HG02938 (cell line): ENCODE results near the gene WDR53.
"Not testable (repeated sequence)": the region's sequence is repeated elsewhere in the genome, so short reads cannot be mapped to it uniquely, and the experiment has no call there.

Source experiments
- ATAC-seq: cut with Tn5 transposase; IDR thresholded peaks from one replicate; pipeline ENCODE4 v1.9.1; 2021; ENCODE audit warnings: mild to moderate bottlenecking, moderate library complexity; ENCODE audit not compliant: unreplicated experiment

Gene WDR53

DNA sequence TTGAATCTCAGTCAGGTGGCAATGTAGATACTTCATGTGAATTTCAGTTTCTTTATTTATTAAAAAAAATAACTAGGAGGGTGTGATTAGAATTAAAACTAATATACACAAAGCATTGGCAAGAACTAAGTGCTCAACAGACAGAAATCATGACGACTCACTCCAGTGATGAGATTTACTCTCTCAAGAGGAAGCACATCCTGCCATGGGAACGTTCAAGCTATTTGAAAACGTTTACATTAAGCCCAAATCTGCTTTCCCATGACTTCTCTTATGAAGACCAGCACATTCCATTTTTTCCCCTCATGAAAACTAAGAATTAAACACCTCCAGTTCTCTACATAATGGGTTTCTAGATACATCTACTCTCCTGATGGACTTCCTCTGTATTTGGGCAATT, 8.5 kb downstream of the WDR53 start:
- ATAC-seq, result no peak

DNA sequence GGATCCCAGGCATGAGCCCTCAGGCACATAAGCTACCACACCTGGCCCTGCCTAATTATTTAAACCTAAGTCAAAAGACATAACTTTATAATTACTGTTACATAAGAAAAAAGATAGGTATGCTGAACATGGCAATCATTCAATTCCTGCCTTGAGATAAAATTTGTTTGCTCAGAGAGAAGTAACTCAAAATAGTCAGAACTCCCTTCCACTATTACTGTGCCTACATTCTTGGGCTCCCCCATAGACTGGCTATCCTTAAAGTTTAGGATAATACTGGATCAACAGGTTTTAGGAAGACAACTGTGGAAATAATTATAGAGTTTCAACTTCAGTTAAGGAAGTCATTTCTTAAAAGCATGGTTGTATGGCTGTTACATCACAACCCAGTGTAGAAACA, 9.9 kb downstream of the WDR53 start:
- no peak for ATAC-seq

DNA sequence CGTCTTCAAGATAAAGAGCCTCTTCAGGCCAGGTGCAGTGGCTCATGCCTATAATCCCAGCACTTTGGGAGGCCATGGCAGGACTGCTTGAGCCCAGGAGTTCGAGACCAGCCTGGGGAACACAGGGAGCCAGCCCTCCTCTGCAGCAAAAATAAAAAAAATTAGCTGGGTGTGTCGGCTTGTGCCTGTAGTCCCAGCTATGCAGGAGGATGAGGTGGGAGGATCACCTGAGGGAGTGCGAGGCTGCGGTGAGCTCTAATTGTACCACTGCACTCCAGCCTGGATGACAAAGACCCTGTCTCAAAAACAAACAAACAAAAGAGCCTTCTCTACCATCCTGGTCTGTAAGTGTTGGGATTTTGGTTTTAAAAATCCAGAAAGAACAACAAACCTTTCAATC, 11.1 kb downstream of the WDR53 start:
- no peak for ATAC-seq

DNA sequence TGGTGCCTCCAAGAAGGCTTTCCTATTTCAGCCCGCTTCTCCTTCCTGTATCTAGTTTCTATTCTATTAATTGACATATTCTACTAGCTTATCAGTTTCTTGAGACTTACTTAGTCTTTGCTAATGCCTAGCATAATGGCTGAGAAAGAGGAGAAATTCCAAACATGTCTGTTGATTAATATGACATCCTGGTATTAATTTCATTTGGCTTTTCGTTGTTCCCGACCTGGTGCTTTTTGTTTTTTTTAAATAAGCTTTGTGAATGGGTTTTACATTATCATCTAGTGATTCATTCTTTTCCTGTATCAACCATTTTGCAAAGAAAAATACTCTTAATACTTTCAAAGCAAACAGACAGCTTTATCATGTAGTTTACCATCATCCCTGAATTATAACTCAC, 13.1 kb downstream of the WDR53 start:
- ATAC-seq, result no peak

DNA sequence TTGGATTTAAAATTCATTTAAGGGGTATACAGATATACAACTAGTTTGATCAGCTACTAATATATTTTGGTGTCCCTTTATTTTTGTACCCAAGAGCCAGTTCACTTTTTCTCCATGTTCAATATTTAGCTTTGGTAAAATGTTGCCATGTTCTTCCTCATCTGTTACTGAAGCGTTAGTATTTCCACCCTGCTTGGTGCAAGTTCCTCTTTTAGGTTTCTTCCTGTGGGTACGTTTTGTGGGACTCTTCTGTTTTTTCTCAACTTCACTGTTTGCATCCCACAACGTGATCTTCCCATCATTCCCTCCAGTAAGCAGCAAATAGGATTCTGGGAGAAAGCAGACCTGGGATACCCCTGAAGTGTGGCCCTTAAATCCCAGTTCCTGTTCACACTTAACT, 14.1 kb downstream of the WDR53 start:
- ATAC-seq, result no peak

DNA sequence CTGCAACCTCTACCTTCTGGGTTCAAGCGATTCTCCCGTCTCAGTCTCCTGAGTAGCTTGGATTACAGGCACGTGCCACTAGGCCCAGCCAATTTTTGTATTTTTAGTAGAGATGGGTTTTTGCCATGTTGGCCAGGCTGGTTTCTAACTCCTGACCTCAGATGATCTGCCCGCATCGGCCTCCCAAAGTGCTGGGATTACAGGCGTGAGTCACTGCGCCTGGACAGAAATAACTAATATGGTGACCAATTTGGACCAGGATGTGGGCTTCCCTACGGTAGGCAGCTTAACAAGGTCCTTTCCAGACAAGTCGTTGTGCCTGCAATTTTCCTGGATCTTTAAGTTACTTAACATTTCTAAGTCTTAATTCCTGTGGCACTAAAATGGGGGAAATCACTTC, 14.8 kb downstream of the WDR53 start:
- ATAC-seq, result no peak

DNA sequence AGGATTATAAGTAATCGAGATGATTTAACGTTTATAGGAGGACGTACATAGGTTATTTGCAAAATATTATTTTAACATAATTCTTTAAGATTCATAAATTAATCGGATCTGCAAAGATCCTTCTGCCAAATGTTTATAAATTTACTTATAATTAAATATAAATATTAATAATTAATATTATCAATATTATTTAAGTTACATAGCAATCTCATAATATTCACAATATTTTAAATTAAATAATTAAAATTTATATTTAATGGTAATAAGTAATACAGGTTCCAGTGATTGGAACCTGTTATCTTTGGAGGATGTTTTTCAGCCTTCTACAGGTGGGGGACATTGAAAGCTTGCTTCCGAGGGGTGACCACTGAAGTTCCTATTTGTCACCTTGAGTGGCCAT, 16.1 kb downstream of the WDR53 start:
- no peak for ATAC-seq

DNA sequence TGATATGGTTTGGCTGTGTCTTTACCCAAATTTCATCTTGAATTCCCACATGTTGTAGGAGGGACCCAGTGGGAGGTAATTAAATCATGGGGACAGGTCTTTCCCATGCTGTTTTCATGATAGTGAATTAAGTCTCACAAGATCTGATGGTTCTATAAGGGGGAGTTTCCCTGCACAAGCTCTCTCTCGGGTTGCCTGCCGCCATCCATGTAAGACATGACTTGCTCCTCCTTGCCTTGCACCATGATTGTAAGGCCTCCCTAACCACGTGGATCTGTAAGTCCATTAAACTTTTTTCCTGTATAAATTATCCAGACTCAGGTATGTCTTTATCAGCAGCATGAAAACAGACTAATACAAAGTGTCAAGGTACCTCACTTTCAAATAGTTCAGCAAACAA, 18.2 kb downstream of the WDR53 start:
- ATAC-seq, result not testable (repeated sequence)

DNA sequence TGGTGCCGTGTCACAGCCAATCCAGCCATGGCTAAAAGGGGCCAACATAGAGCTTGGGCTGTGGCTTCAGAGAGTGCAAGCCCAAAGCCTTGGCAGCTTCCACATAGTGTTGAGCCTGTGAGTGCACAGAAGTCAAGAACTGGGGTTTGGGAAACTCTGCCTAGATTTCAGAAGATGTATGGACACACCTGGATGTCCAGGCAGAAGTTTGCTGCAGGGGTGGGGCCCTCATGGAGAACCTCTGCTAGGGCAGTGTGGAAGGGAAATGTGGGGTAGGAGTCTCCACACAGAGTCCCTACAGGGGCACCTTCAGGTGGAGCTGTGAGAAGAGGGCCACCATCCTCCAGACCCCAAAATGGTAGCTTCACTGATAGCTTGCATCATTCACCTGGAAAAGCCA, 19.0 kb downstream of the WDR53 start:
- not testable (repeated sequence) for ATAC-seq

DNA sequence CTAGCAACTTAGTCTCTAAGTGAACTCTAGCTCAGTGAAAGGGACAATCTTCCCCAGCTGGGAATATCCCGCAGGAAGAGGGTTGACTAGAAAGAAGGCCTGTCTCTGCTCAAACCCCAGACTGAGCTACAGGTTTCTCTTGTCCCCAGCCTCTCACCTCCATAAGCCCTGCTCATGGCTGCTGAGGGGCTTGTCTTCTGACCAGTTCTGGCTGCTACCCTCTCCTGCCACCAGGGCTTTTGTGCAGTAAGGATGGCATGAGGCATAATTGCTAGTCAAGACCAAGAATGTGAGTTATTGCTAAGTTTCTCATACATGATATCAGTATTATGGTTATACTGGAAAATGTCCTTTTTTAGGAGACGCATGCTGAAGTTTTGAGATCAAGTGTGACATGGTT, 21.3 kb downstream of the WDR53 start:
- no peak for ATAC-seq

DNA sequence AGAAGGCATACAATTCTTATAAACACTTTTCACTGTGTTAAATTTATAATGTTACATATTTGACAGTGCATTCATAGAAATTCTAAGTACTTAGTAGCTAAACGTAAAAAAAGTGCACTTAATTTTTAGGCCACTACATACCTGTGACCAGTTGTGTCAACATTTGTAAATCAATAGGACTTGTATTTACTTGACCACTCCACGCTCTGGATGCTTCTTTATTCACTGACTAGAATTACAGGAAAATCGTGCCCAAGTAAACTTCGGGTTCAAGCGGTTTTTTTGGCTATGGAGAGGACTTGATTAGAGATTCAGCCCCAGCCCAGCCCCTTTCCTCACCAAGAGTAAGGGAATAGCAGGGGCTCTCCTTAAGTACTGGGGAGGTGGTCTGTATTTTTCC, 21.8 kb downstream of the WDR53 start:
- no peak for ATAC-seq

DNA sequence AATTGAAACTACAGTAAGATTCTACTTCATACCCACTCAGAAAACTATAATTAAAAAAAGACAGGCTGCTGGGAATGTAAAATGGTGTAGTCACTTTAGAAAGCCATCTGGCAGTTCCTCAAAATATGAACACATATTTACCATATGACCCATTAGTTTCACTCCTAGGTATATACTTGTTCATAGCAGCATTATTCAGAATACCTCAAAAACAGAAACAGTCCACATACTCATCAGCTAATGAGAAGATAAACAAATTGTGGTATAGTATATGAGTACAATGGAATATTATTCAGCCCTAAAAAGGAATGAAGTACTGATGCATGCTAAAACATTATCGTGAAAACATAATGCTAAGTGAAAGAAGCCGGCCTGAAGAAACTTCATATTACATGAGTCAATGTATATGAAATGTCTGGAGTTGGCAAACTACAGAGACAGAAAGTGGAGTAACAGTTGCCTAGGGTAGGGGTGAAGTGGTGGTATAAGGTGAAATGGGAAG, 23.8 kb downstream of the WDR53 start:
- ATAC-seq, result no peak

DNA sequence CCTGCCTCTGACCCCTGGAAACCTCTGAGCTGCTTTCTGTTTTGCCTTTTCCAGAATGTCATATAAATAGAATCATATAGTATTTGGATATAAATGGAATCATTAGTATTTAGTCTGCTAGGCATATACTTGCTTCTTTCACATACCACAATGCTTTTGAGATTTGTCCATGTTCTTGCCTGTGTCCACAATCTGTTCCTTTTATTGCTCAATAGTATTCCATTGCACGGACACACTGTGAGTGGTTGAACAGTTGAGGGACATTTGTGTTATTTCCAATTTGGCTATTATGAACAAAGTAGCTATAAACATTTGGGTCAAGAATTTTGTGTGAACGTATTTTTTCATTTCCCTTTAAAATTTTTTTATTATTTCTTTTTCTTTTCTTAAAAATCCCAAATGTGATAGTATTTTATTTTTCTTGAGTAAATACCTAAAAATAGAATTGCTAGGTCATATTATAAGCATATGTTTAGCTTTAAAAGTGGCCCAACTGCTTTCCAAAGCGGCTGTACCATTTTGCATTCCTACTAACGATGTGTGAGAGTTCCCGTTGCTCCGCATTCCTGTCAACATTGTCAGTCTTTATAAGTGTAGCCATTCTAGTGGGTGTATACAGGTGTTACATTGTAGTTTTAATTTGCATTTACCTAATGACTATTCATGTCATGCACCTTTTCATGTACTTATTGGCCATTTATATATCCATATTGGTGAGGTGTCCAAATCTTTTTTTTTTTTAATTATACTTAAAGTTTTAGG, 26.5 kb downstream of the WDR53 start:
- no peak for ATAC-seq

DNA sequence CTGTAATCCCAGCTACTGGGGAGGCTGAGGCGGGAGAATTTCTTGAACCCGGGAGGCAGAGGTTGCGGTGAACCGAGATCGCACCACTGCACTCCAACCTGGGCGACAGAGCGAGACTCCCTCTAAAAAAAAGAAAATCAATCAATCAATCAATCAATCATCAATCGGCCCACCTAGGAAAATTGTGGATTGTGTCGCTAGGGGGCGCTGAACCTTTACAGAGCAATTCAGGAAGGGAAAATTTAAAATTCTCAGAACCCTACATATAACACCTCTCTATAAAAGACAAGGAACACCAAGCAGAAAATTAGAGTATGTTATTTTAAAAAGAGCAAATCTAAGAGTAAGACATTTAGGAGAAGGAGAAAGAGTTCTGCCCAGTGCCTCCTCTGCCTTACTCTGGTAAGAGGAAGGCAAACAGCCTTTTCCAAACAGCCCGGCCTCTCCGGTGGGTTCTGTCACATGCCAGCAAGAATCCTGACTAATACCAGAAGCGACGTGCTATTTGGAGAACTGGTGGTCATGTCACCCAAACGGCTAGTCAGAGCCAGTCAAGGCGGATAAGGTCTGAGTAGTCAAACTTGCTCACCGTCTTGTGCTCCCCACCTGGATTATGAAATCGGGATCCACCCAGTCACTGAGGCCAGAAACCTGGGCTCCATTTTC, 30.9 kb downstream of the WDR53 start:
- no peak for ATAC-seq

DNA sequence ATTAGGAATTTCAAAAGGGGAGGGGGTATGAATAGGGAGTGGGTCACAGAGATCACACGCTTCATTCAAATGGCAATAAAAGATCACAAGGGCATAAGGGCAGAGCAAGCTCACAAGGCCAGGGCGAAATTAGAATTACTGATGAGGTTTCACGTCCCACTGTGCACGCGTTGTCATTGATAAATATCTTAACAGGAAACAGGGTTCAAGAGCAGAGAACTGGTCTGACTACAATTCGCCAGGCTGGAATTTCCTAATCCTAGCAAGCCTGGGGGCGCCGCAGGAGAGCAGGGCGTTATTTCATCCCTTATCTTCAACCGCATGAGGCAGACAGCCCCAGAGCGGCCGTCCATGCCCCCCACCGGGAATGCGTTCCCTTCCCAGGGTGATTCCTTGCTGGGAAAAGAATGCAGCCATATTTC, 35.1 kb downstream of the WDR53 start:
- ATAC-seq, result no peak

DNA sequence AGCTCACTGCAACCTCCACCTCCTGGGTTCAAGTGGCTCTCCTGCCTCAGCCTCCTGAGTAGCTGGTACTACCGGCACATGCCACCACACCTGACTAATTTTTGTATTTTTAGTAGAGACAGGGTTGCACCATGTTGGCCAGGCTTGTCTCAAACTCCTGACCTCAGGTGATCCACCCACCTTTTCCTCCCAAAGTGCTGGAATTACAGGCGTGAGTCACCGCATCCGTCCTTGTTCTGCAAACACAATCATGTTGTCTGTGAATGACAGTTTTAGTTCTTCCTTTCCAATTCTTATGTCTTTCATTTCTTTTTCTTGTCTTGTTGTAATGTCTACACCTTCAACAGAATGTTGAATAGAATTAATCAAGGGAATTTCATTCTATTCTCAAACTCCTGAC, 36.9 kb downstream of the WDR53 start:
- no peak for ATAC-seq

DNA sequence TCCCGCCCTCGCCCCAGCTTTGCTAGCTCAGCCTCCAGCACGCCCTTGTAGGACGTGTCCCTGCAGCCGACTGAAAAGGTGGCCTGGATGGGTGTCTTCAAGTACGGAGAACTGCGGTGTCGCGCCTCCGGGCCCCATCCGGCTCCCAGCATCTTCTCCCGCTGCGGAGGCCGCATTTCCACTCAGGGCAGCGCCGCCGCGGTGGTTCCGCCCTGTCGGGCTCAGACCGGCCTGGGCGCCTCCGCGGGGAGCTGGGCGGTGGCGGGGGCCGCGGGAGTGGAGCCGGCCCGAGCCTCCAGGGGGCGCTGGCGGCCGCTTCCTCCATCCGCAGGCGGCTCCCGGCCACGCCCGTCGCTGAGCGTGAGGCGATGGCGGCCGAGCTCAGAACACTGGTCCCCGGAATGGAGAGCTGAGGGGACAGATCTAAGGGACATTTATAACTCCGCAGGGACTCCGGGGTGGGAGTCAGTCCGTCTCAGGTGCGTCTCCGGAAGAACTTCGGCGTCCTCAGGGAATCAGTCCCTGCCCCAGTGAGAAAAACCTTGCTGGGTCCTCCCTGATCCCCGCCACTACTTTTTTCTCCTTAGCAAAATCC, 39.6 kb downstream of the WDR53 start:
- no peak for ATAC-seq

DNA sequence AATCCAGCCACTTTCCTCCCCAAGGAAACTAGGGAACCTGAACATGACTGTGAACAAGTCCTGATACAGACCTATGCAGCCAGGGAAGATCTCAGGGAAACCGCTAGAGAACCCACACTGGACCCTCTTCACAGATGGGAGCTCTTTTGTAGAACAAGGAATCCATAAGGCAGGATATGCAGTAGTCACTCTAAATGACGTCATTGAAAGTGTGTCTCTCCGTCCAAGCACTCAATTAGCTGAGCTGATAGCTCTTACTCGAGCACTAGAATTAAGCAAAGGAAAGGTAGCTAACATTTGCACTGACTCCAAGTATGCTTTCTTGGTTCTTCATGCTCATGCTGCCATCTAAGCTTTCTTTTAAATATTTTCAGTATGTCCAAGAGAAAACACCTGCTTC, 43.2 kb downstream of the WDR53 start:
- no peak for ATAC-seq

DNA sequence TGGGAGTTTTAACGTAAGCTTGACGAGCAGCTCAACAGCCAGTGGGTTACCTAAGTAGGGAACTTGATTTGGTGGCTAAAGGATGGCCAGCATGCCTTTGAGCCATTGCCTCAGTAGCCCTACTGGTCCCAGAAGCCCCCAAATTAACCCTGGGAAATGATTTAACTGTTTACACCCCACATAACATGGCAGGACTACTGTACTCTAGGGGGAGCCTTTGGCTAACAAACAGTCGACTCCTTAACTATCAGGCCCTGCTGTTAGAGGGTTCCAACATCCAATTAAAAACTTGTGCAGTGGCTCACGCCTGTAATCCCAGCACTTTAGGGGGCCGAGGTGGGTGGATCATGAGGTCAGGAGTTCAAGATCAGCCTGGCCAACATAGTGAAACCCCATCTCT, 43.8 kb downstream of the WDR53 start:
- ATAC-seq, result no peak

DNA sequence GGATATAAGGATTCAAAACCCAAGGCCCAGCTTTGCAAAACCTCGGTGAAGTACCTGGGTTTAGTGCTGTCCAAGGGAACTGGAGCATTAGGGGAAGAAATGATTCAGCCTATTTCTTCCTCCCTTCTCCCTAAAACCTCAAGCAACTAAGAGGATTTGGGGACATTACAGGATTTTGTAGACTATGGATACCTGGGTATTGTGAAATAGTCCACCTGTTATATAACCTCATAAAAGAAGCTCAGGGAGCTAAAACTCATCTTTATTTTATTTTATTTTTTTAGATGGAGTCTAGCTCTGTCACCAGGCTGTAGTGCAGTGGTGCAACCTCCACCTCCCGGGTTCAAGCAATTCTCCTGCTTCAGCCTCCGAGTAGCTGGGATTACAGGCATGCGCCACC, 44.5 kb downstream of the WDR53 start:
- ATAC-seq, result no peak

DNA sequence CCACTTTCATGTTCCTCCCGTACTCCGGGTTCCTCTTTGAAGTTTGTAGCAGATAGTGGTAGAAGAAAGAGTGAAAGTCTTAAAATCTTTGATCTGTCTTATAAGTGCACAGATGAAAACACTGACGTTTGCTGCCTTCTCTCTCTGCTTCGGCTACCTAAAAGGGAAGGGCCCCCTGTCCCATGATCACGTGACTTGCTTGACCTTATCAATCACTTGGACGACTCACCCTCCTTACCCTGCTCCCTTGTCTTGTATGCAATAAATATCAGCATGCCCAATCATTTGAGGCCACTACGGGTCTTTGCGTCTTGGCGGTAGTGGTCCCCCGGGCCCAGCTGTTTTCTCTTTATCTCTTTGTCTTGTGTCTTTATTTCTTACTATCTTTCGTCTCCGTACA, 47.1 kb downstream of the WDR53 start:
- ATAC-seq, result not testable (repeated sequence)

DNA sequence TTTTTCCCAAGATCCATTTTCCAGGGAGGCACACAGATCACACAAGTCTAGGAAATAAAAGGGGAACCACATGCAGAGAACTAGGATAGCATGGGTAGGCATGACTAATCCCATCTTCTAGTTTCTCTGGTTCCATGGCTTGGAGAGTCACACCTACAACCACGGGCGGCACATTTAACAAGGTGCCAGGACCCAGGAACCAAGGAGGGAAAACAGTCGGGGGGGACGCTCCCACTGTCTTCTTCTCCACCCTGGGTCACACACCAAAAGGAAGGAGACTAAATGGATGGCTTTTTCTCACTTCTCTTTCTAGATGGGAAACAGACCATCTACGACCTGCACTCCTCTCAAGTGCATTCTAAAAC, 48.7 kb downstream of the WDR53 start:
- ATAC-seq, result no peak
